HCT116 (cell line): ENCODE results near the gene RNASEH2A. TPM values are rescaled to one million over a fixed set of nuclear protein-coding genes. Genes with fewer than 3 reads are reported as not detected.

Source experiments
- ATAC-seq: fragments of 200-7000 bp; cut with Tn5 transposase; 2 replicates; pipeline ENCODE4 v1.9.1; 2020; ENCODE audit warnings: mild to moderate bottlenecking, moderate library complexity
- BruUV-seq: library from RNA; stranded (reverse); fragments of 400-500 nt; replicated peaks from 2 replicates; lab custom pipeline; 2021; lab: Mats Ljungman, UMichigan
- CTCF ChIA-PET: fragments of 300-600 bp; sonication (Branson Sonifier 250); formaldehyde crosslinking; loops from one replicate; lab custom pipeline; 2021; ENCODE audit warnings: antibody characterized with exemption; lab: Charles Lee
- POLR2A ChIA-PET: fragments of 300-600, 350-600 bp; sonication (Branson Sonifier 250); formaldehyde crosslinking; loops from one replicate; lab custom pipeline; 2021; ENCODE audit warnings: antibody characterized with exemption; lab: Charles Lee
- RAD21 ChIA-PET, 2 experiments: fragments of 300-600 bp; sonication (Branson Sonifier 250); formaldehyde crosslinking; loops; one replicate each; lab custom pipeline; 2023; ENCODE audit warnings: low total read pairs in 2 of 2; ENCODE audit not compliant: uncharacterized antibody in 2 of 2, unreplicated experiment in 2 of 2, low non-redundant PET in 1 of 2; lab: Charles Lee
- DNase-seq: peaks from one replicate; pipeline ENCODE4 v3.0.0-alpha.2; 2010; ENCODE audit warnings: low read depth, low spot score
- H2AFZ ChIP-seq: fragments of 200-600 bp; shearing (Covaris generic), sonication (generic); 2 replicates; pipeline ENCODE4 v1.6.1; 2017; ENCODE audit warnings: low read depth, mixed run types, mixed read lengths, antibody characterized with exemption, low read length; ENCODE audit not compliant: poor library complexity, severe bottlenecking
- H3K27ac ChIP-seq: 2 replicates; pipeline ENCODE4 v1.5.1; 2012; ENCODE audit warnings: low read depth, low read length
- H3K27me3 ChIP-seq: fragments of 200-600 bp; sonication (generic); 2 replicates; pipeline ENCODE4 v1.6.1; 2016; ENCODE audit warnings: mixed run types, low read length, mixed read lengths; ENCODE audit not compliant: insufficient read depth
- H3K36me3 ChIP-seq, 2 experiments: fragments of 200-500 bp in 1 of 2; fragments of 200-600 bp in 1 of 2; sonication (Bioruptor generic) in 1 of 2; sonication (generic) in 1 of 2; 2 replicates each; pipeline versions ENCODE4 v1.5.1 to v1.6.1; 2014 to 2016; ENCODE audit warnings: low read length in 2 of 2, inconsistent platforms in 1 of 2, mixed read lengths in 1 of 2, mixed run types in 1 of 2; ENCODE audit not compliant: insufficient read depth in 2 of 2, control insufficient read depth in 1 of 2
- H3K4me1 ChIP-seq, 2 experiments: fragments of 200-600 bp in 1 of 2; sonication (generic) in 1 of 2; 2 replicates each; pipeline versions ENCODE4 v1.5.1 to v1.6.1; 2012 to 2017; ENCODE audit warnings: low read length in 2 of 2, inconsistent platforms in 1 of 2, mild to moderate bottlenecking in 1 of 2, mixed read lengths in 1 of 2, mixed run types in 1 of 2, moderate library complexity in 1 of 2; ENCODE audit not compliant: insufficient read depth in 2 of 2, control insufficient read depth in 1 of 2
- H3K4me2 ChIP-seq: fragments of 200-600 bp; sonication (generic); 2 replicates; pipeline ENCODE4 v1.6.1; 2017; ENCODE audit warnings: mixed run types, low read length, mixed read lengths
- H3K4me3 ChIP-seq, 2 experiments: fragments of 200-600 bp in 1 of 2; sonication (generic) in 1 of 2; replicated peaks in 1 of 2; 2 replicates each; pipeline ENCODE4 v1.5.1; 2011 to 2016; ENCODE audit warnings: low read length in 2 of 2, control low read depth in 1 of 2, low read depth in 1 of 2, mild to moderate bottlenecking in 1 of 2, mixed read lengths in 1 of 2, mixed run types in 1 of 2
- H3K79me2 ChIP-seq: fragments of 200-600 bp; sonication (generic); 2 replicates; pipeline ENCODE4 v1.6.1; 2017; ENCODE audit warnings: mild to moderate bottlenecking, mixed run types, low read length, moderate library complexity, mixed read lengths; ENCODE audit not compliant: insufficient read depth
- H3K9ac ChIP-seq: fragments of 200-600 bp; sonication (generic); 2 replicates; pipeline ENCODE4 v1.6.1; 2016; ENCODE audit warnings: low read length, mixed read lengths
- H3K9me2 ChIP-seq: fragments of 200-600 bp; sonication (generic), shearing (Covaris generic); 2 replicates; pipeline ENCODE4 v1.6.1; 2017; ENCODE audit warnings: mixed run types, mild to moderate bottlenecking, moderate library complexity; ENCODE audit not compliant: insufficient read depth
- H3K9me3 ChIP-seq, 2 experiments: fragments of 200-500 bp in 1 of 2; fragments of 200-600 bp in 1 of 2; sonication (Bioruptor generic) in 1 of 2; sonication (generic) in 1 of 2; 2 replicates each; pipeline ENCODE4 v1.6.1; 2014 to 2017; ENCODE audit warnings: low read length in 2 of 2, mixed read lengths in 2 of 2, inconsistent platforms in 1 of 2, low read depth in 1 of 2, mild to moderate bottlenecking in 1 of 2, mixed run types in 1 of 2, moderate library complexity in 1 of 2; ENCODE audit not compliant: control insufficient read depth in 1 of 2, insufficient read depth in 1 of 2
- H4K20me1 ChIP-seq: fragments of 200-600 bp; sonication (generic), shearing (Covaris generic); 2 replicates; pipeline ENCODE4 v1.6.1; 2017; ENCODE audit warnings: mixed run types, mild to moderate bottlenecking, moderate library complexity; ENCODE audit not compliant: insufficient read depth
- CBX3 ChIP-seq: IDR thresholded peaks from 2 replicates; pipeline ENCODE4 v1.6.1; 2012; ENCODE audit warnings: low read depth
- CEBPB ChIP-seq: IDR thresholded peaks from 2 replicates; pipeline ENCODE4 v1.6.1; 2012; ENCODE audit warnings: low read depth
- EGR1 ChIP-seq: IDR thresholded peaks from 2 replicates; pipeline ENCODE4 v1.6.1; 2012; ENCODE audit warnings: low read depth
- JUND ChIP-seq: IDR thresholded peaks from 2 replicates; pipeline ENCODE4 v1.6.1; 2012
- RAD21 ChIP-seq: IDR thresholded peaks from 2 replicates; pipeline ENCODE4 v1.6.1; 2012; ENCODE audit warnings: low read depth, mild to moderate bottlenecking
- REST ChIP-seq: IDR thresholded peaks from 2 replicates; pipeline ENCODE4 v1.6.1; 2012; ENCODE audit warnings: low read depth
- ZFX ChIP-seq: fragments of 450-650 bp; IDR thresholded peaks from 2 replicates; pipeline ENCODE4 v1.6.1; 2017
- ZNF274 ChIP-seq: fragments of 200-500 bp; sonication (Bioruptor generic); IDR thresholded peaks from 2 replicates; pipeline ENCODE4 v1.6.1; 2014; ENCODE audit warnings: mild to moderate bottlenecking, low read depth, low read length, inconsistent platforms
- intact Hi-C: fragments of 100-400 bp; cut with micrococcal nuclease; formaldehyde crosslinking; loops from 2 replicates; pipeline ENCODE4 v1.10.0; 2022
- total RNA-seq: library from RNA; stranded (reverse); gene quantifications from one replicate; pipeline ENCODE4 v1.2.1, GENCODE V29; 2021; ENCODE audit not compliant: unreplicated experiment

RNASEH2A gene
- total RNA-seq, 1 experiment from 2014 or later, result 54.5 TPM

DNA sequence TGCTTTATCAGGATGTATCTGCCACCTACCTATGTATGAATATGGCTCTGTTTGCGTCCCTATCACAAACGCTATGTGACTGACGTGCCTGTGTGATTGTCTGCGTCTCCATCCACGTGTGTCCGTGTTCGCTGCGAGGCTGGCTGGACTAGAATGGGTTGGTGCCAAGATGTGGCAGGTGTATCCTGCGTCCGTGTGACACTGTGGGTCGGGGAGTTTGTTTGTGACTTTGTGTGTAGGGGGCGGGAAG, 24.3 kb upstream of the RNASEH2A start:
- ATAC-seq, result no peak
- intact Hi-C loops, result no loop called here
- Histone ChIP-seq H3K9me3 (no peaks in the 10 kb centered on the region), H3K9me2 (no peaks in the 10 kb centered on the region), H3K4me3 (peak overlapping the region; percentile 43 to 58), H3K36me3 (no peaks in the 10 kb centered on the region), H3K4me2 (peak overlapping the region; percentile 98), H3K79me2 (no peaks in the 10 kb centered on the region), H3K27ac (peak overlapping the region; percentile 89), H3K9ac (peak overlapping the region; percentile 69), H4K20me1 (no peaks in the 10 kb centered on the region), H2AFZ (no peak overlapping the region), H3K27me3 (no peaks in the 10 kb centered on the region), H3K4me1 (peaks cover 69 to 89% of the 10 kb centered on the region in 2 experiments)
- RAD21 ChIA-PET, result no interaction called here
- CTCF ChIA-PET, result interaction anchor here (1.2 kb wide), 1 partner anchor 9 kb away, joined by 5 read pairs; the partner anchor contains the start of gene JUNB
- no peak for DNase-seq
- TF ChIP-seq RAD21, result no peak
- TF ChIP-seq EGR1, result no peak
- TF ChIP-seq JUND, result no peak
- TF ChIP-seq ZNF274, result no peak
- BruUV-seq, result no TSS peak
- POLR2A ChIA-PET, result interaction anchor here (1.2 to 3.2 kb wide), 3 partner anchors 10 to 85 kb away, joined by 3 to 39 read pairs (median 3); partner anchors contain the start of genes FBXW9 and JUNB

DNA sequence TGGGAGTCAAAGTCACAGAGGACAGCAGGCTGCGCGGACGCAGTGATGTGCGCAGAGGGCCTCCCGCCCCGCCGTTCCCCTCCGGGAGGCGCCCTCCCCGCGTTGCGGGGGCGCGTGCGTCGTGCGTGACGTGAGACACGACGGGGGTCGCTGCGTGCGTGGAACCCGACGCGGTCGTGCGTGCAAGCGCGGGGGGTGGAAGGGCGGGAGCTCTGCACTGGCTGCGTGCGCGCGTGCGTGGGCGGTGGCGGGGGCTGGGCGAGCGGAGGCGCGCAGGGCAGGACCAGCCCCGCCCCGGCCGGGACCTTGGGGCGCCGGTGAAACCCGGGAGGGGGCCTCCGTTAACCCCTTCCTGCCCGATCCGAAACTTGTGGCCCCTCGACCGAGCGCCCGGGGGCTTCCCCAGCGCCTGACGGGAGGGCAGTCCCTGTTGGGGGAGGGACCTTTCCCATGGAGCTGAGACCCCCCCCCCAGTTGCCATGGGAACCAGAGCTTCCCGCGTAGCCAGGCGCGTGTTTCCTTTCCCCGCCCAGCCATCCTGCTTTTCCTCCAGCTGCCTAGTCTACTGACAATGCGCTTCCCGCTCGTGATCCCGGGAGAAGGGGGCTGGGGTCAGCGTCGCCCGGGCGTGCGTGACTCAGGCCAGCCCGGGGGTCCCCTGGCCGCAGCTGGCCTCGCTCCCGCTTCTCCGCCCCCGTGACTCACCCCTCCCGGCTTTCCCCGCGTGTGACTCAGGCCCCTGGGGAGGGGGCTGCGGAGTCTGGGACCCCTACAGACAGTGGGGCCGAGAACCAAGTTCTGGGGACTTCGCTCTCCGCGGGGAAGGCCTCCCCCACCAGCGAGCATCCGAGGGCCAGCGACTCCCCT, 23.7 kb upstream of the RNASEH2A start:
- no TSS peak for BruUV-seq
- H3K4me1 ChIP-seq, result peaks cover 71 to 89% of the 10 kb centered on the region in 2 experiments
- H3K9me3 ChIP-seq, result no peaks in the 10 kb centered on the region
- H3K9me2 ChIP-seq, result no peaks in the 10 kb centered on the region
- H2AFZ ChIP-seq, result no peak overlapping the region
- H3K9ac ChIP-seq, result peak overlapping the region; percentile 69
- TF ChIP-seq CEBPB, result no peak
- TF ChIP-seq ZFX, result no peak
- no peak for TF ChIP-seq CBX3
- no peak for TF ChIP-seq REST
- no peaks in the 10 kb centered on the region for H4K20me1 ChIP-seq
- no peaks in the 10 kb centered on the region for H3K36me3 ChIP-seq
- H3K27me3 ChIP-seq, result no peaks in the 10 kb centered on the region
- peak; percentile 46 for ATAC-seq
- RAD21 ChIA-PET, result interaction anchor here in 1 of 2 experiments (1.3 kb wide), 1 partner anchor 9 kb away, joined by 4 read pairs; the partner anchor contains the start of gene JUNB
- no peak for DNase-seq
- peak overlapping the region; percentile 89 for H3K27ac ChIP-seq
- H3K79me2 ChIP-seq, result no peaks in the 10 kb centered on the region
- H3K4me2 ChIP-seq, result peak overlapping the region; percentile 98
- CTCF ChIA-PET, result interaction anchor here (1.0 to 1.3 kb wide), 4 partner anchors 9 to 25 kb away, joined by 3 to 5 read pairs (median 4); partner anchors contain the start of gene JUNB
- peak overlapping the region; percentile 43 to 58 for H3K4me3 ChIP-seq
- POLR2A ChIA-PET, result interaction anchor here (1.2 to 3.2 kb wide), 3 partner anchors 10 to 86 kb away, joined by 3 to 39 read pairs (median 3); partner anchors contain the start of genes FBXW9 and JUNB
- intact Hi-C loops, result no loop called here
